OCI-LY1 (cell line): ENCODE results near the gene GRB14.

Experiments used
- H2AFZ ChIP-seq: fragments of 200-600 bp; sonication (generic), shearing (Covaris generic); 2 replicates; pipeline ENCODE4 v1.6.0; 2014; ENCODE audit warnings: antibody characterized with exemption, mild to moderate bottlenecking, low read length
- H3F3A ChIP-seq: fragments of 200-600 bp; sonication (generic), shearing (Covaris generic); 2 replicates; pipeline ENCODE4 v1.6.0; 2014; ENCODE audit warnings: mild to moderate bottlenecking, antibody characterized with exemption, low read length, moderate library complexity; ENCODE audit not compliant: insufficient read depth
- H3K27ac ChIP-seq: fragments of 200-600 bp; sonication (generic); 2 replicates; pipeline ENCODE4 v1.5.1; 2014; ENCODE audit warnings: low read length, mixed run types, mild to moderate bottlenecking, low read depth; ENCODE audit not compliant: poor library complexity, severe bottlenecking
- H3K27me3 ChIP-seq: fragments of 200-600 bp; sonication (generic); 2 replicates; pipeline ENCODE4 v1.6.0; 2014; ENCODE audit warnings: antibody characterized with exemption, mild to moderate bottlenecking, low read length, moderate library complexity; ENCODE audit not compliant: insufficient read depth
- H3K36me3 ChIP-seq: fragments of 200-600 bp; sonication (generic); 2 replicates; pipeline ENCODE4 v1.6.1; 2014; ENCODE audit warnings: mild to moderate bottlenecking, antibody characterized with exemption, low read length, moderate library complexity, mixed read lengths; ENCODE audit not compliant: insufficient read depth
- H3K4me1 ChIP-seq: fragments of 200-600 bp; sonication (generic); 2 replicates; pipeline ENCODE4 v1.5.1; 2014; ENCODE audit warnings: mild to moderate bottlenecking, low read length, moderate library complexity; ENCODE audit not compliant: insufficient read depth, severe bottlenecking
- H3K4me2 ChIP-seq: fragments of 200-600 bp; sonication (generic), shearing (Covaris generic); 2 replicates; pipeline ENCODE4 v1.6.1; 2014; ENCODE audit warnings: low read length
- H3K4me3 ChIP-seq: fragments of 200-600 bp; sonication (generic); 2 replicates; pipeline ENCODE4 v1.5.1; 2014; ENCODE audit warnings: low read length, low read depth, mild to moderate bottlenecking, mixed read lengths; ENCODE audit not compliant: poor library complexity, severe bottlenecking
- H3K79me2 ChIP-seq: fragments of 200-600 bp; shearing (Covaris generic); 2 replicates; pipeline ENCODE4 v1.6.1; 2016; ENCODE audit warnings: mixed run types, low read length, mixed read lengths; ENCODE audit not compliant: insufficient read depth
- H3K9ac ChIP-seq: fragments of 200-600 bp; sonication (generic), shearing (Covaris generic); 2 replicates; pipeline ENCODE4 v1.6.1; 2014; ENCODE audit warnings: mild to moderate bottlenecking, low read length, mixed read lengths
- H3K9me2 ChIP-seq: fragments of 200-600 bp; sonication (generic), shearing (Covaris generic); 2 replicates; pipeline ENCODE4 v1.6.1; 2014; ENCODE audit warnings: low read depth, mild to moderate bottlenecking, low read length, mixed read lengths
- H3K9me3 ChIP-seq: fragments of 200-600 bp; shearing (Covaris generic); 2 replicates; pipeline ENCODE4 v1.6.1; 2014; ENCODE audit warnings: low read length, mixed read lengths
- H4K20me1 ChIP-seq: fragments of 200-600 bp; sonication (generic), shearing (Covaris generic); 2 replicates; pipeline ENCODE4 v1.6.0; 2016; ENCODE audit warnings: mild to moderate bottlenecking, low read length; ENCODE audit not compliant: insufficient read depth
- EZH2 ChIP-seq: fragments of 200-600 bp; sonication (generic), shearing (Covaris generic); IDR thresholded peaks from 2 replicates; pipeline ENCODE4 v1.8.0; 2017; ENCODE audit warnings: borderline replicate concordance, mixed run types, mild to moderate bottlenecking, antibody characterized with exemption, low read length, moderate library complexity, mixed read lengths
- TF ChIP-seq, protein P1 (sequence below): fragments of 200-600 bp; sonication (generic), shearing (Covaris generic); IDR thresholded peaks from 2 replicates; pipeline ENCODE4 v1.5.1; 2017; ENCODE audit warnings: mild to moderate bottlenecking, antibody characterized with exemption, low read length, moderate library complexity, mixed read lengths

GRB14 gene

DNA sequence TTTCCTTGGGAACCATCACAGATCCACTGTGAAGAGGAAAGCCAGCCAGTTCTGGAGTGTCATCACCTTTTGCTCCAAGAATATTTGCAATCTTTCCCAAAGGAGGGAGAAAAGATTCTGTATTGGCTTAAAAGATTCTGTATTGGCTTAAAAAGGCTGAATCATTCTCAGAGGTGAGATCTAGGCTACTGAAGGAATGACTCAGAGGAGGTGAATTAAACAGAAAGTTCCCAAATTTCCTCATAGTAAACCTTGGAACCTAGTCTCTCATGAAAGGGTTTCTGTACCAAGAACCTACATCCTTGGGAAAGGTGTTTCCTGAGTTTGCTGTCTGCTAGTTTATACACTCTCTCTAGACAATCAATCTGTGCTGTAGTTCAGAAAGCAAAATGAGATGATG is 34.1 kb upstream of the GRB14 start:
- no peak overlapping the region for H3K4me2 ChIP-seq
- H3K9ac ChIP-seq = no peak overlapping the region
- H3K9me2 ChIP-seq = no peaks in the 10 kb centered on the region
- no peak overlapping the region for H2AFZ ChIP-seq
- no peak overlapping the region for H3K27ac ChIP-seq
- H3K27me3 ChIP-seq = no peaks in the 10 kb centered on the region
- H3K4me1 ChIP-seq = no peaks in the 10 kb centered on the region
- TF ChIP-seq, protein P1, sequence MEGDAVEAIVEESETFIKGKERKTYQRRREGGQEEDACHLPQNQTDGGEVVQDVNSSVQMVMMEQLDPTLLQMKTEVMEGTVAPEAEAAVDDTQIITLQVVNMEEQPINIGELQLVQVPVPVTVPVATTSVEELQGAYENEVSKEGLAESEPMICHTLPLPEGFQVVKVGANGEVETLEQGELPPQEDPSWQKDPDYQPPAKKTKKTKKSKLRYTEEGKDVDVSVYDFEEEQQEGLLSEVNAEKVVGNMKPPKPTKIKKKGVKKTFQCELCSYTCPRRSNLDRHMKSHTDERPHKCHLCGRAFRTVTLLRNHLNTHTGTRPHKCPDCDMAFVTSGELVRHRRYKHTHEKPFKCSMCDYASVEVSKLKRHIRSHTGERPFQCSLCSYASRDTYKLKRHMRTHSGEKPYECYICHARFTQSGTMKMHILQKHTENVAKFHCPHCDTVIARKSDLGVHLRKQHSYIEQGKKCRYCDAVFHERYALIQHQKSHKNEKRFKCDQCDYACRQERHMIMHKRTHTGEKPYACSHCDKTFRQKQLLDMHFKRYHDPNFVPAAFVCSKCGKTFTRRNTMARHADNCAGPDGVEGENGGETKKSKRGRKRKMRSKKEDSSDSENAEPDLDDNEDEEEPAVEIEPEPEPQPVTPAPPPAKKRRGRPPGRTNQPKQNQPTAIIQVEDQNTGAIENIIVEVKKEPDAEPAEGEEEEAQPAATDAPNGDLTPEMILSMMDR = no peak
- no peak for TF ChIP-seq EZH2
- H3F3A ChIP-seq = no peaks in the 10 kb centered on the region
- no peaks in the 10 kb centered on the region for H3K36me3 ChIP-seq
- no peaks in the 10 kb centered on the region for H3K79me2 ChIP-seq
- H4K20me1 ChIP-seq = no peaks in the 10 kb centered on the region
- no peak overlapping the region for H3K4me3 ChIP-seq
- H3K9me3 ChIP-seq = no peaks in the 10 kb centered on the region

DNA sequence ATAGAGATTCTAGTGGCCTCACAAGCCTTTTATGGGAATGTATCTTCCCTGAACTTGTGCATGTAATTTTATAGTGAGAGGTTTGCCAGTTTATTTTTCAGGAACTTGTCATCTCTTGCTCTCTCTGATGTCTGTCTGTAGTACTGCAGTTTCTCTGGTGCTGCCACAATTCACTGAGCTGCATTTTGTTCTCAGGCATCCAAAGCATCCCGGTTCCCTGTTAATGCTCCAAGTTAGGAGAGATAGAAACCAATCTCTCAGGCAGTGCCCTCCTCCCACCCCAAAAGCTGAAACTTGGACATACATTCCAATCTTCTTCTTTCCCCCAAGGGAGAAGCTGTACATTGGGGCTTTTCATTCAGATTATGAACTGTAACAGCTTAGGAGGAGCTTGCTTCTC is 30.1 kb upstream of the GRB14 start:
- Histone ChIP-seq H3K79me2 (no peaks in the 10 kb centered on the region), H3K27me3 (no peaks in the 10 kb centered on the region), H3K4me2 (no peak overlapping the region), H3K9me3 (no peaks in the 10 kb centered on the region), H3K4me1 (no peaks in the 10 kb centered on the region), H4K20me1 (no peaks in the 10 kb centered on the region), H3K9ac (no peak overlapping the region), H3F3A (no peaks in the 10 kb centered on the region), H3K4me3 (no peak overlapping the region), H3K9me2 (no peaks in the 10 kb centered on the region), H3K27ac (no peak overlapping the region), H2AFZ (no peak overlapping the region), H3K36me3 (no peaks in the 10 kb centered on the region)
- TF ChIP-seq EZH2 = no peak
- TF ChIP-seq, protein P1 = no peak

DNA sequence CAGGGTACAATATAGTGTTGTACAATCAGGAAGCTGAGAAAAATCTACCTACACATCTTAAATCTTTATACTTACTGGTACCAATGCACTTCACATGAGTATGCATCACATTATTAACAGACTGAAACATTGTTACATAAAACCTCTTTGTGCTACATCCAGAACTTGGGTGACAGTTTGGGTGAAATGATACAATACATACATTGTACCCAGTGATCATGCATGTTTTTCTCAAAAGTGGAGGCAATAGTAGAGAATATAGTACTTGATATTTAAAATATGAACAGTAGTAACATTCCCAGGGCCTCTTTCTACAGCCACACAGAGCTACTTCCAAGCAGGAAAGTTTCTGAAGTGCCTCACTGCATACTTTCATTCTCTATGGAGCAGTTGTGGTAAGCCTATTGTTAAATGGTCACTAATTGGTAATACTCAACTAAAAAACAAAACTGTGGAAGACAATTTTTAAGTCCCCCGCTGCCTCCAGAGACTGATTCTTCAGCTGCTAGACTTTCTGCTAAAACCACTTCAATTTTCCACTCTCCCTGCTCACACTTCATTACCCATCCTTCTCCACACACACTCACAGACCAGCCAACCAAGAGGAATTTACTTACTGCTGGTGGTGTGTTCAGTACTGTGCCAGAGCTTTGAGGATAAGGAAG is 22.9 kb upstream of the GRB14 start:
- no peak for TF ChIP-seq EZH2
- H3K9me2 ChIP-seq = no peaks in the 10 kb centered on the region
- no peaks in the 10 kb centered on the region for H3K79me2 ChIP-seq
- H3K27ac ChIP-seq = no peak overlapping the region
- no peak overlapping the region for H3K9ac ChIP-seq
- no peak overlapping the region for H3K4me2 ChIP-seq
- no peaks in the 10 kb centered on the region for H3K9me3 ChIP-seq
- no peak overlapping the region for H3K4me3 ChIP-seq
- no peaks in the 10 kb centered on the region for H3K36me3 ChIP-seq
- no peak overlapping the region for H2AFZ ChIP-seq
- H4K20me1 ChIP-seq = no peaks in the 10 kb centered on the region
- H3K27me3 ChIP-seq = no peaks in the 10 kb centered on the region
- H3F3A ChIP-seq = no peaks in the 10 kb centered on the region
- H3K4me1 ChIP-seq = no peaks in the 10 kb centered on the region

DNA sequence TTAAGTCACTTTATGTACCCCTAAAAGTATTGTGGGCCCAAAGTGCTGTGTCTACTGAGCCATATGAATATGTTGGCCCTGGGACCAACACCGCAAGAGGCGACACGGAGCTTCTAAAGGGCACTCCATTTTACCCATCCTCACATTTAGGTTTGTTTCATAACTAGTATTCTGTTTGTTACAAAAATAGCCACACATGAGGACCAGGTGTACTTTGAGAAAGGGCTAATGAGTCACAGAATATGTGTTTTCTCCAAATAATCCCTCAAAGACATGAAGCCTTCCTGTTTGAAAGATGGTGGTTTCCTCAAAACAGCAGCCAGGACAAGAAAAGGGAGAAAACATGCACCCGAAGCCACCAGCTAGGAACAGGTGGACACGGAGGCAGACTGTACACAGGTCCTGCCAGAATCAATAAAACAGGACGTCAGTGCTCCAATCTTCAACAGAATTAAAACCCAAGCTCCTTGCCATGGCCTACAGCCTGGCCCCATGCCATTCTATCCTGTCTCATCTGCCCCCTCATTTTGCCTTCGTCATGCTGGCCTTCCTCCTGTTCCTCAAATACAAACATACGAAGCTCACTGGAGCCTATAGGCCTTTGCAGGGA is 21.8 kb upstream of the GRB14 start:
- H3K36me3 ChIP-seq = no peaks in the 10 kb centered on the region
- no peaks in the 10 kb centered on the region for H3K4me1 ChIP-seq
- TF ChIP-seq EZH2 = no peak
- TF ChIP-seq, protein P1 = no peak
- H2AFZ ChIP-seq = no peak overlapping the region
- H3K9ac ChIP-seq = no peak overlapping the region
- H3K79me2 ChIP-seq = no peaks in the 10 kb centered on the region
- H3K9me3 ChIP-seq = no peaks in the 10 kb centered on the region
- H3K27ac ChIP-seq = no peak overlapping the region
- H3K9me2 ChIP-seq = no peaks in the 10 kb centered on the region
- no peak overlapping the region for H3K4me2 ChIP-seq
- H3K27me3 ChIP-seq = no peaks in the 10 kb centered on the region
- H3F3A ChIP-seq = no peaks in the 10 kb centered on the region
- no peaks in the 10 kb centered on the region for H4K20me1 ChIP-seq
- H3K4me3 ChIP-seq = no peak overlapping the region
